ENCODE results near the gene ARID1B. TPM values are rescaled to one million over a fixed set of nuclear protein-coding genes. Genes with fewer than 3 reads are reported as not detected.

The ARID1B gene
- total and polyA plus RNA-seq, 9 of the 15 experiments (the other 6 are each of a cell fraction or from before 2014, with no cell fraction given): 12.5 to 50.5 (median 25.8) TPM

DNA sequence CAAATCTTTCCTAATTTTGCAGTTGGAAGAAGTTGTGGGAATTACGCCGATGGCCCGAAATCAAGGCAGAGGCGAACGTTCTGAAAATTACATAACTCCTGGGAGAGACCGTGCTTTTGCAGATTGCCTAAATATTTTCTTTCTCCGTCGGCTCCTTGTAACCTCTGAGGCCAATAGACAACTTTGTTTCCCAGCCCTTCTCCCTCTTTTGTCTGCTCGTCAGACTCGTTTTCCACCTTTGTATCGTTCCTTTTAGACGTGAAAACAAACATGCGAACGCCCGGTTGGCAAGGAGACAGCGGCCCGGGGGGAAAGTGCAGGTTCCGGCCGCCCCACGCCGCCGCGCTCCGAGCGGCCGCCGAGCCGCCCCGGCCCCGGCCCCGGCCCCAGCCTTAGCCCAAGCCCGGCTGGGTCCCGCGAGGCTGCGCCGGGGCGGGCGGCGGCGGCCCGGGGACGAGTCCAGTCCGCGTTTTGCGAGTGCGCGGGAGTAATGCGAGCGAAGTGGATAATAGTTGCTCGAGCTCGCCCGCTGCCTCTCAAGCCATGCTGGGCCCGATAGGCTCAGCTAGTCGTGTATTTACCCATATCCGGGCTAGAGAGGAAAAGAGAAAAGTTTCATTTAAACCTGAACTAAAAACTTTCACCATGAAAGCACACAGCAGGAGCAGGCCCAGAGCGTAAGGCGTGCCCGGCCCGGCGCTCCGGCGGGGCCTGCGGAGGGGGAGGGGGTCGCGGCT, at the start of gene ARID1B (continued):
- TF ChIP-seq GTF3C2 (IDR thresholded peaks at IDR 0.05; ENCODE audit: borderline replicate concordance, extremely low read depth, insufficient read length) (no peak), ZNF764 (CRISPR knock-in tag; IDR thresholded peaks at IDR 0.05; ENCODE audit: low read depth) (0 out of 2 replicates have a peak, but pooled peaks have one; percentile 36), IFI16 (CRISPR knock-in tag; IDR thresholded peaks at IDR 0.05) (no peak), SMAD4 (CRISPR knock-in tag; conservative IDR thresholded peaks at IDR 0.05) (peak; percentile 59), FOXO4 (CRISPR knock-in tag; IDR thresholded peaks at IDR 0.05) (peak; percentile 60; the same call in 1 of the 2 replicates), BHLHE40 (IDR thresholded peaks at IDR 0.05; ENCODE audit: low read length) (peak; percentile 43), POLR2G (IDR thresholded peaks at IDR 0.05; ENCODE audit: low read depth, low read length) (peak; percentile 84), KDM1A (IDR thresholded peaks at IDR 0.05) (peak in 1 of 2 experiments; percentile 6; a peak in 1 of 4 replicates), ZNF232 (CRISPR knock-in tag; IDR thresholded peaks at IDR 0.05) (peak; percentile 76), MCM7 (IDR thresholded peaks at IDR 0.05) (no peak), ILK (tag; IDR thresholded peaks at IDR 0.05; ENCODE audit: borderline replicate concordance, low read depth) (no peak), RBM15 (IDR thresholded peaks at IDR 0.05; ENCODE audit: insufficient read depth, low read length) (no peak), KAT2B (IDR thresholded peaks at IDR 0.05; ENCODE audit: low read depth, low read length) (no peak), EGR1 (conservative IDR thresholded peaks at IDR 0.05) (0 out of 2 replicates have a peak, but pooled peaks have one; percentile 20), ZNF3 (CRISPR knock-in tag; IDR thresholded peaks at IDR 0.05) (no peak)
- TF ChIP-seq, protein P1, sequence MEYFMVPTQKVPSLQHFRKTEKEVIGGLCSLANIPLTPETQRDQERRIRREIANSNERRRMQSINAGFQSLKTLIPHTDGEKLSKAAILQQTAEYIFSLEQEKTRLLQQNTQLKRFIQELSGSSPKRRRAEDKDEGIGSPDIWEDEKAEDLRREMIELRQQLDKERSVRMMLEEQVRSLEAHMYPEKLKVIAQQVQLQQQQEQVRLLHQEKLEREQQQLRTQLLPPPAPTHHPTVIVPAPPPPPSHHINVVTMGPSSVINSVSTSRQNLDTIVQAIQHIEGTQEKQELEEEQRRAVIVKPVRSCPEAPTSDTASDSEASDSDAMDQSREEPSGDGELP (CRISPR knock-in tag; IDR thresholded peaks at IDR 0.05; ENCODE audit: borderline replicate concordance): peak; percentile 57
- TF ChIP-seq, protein P2, sequence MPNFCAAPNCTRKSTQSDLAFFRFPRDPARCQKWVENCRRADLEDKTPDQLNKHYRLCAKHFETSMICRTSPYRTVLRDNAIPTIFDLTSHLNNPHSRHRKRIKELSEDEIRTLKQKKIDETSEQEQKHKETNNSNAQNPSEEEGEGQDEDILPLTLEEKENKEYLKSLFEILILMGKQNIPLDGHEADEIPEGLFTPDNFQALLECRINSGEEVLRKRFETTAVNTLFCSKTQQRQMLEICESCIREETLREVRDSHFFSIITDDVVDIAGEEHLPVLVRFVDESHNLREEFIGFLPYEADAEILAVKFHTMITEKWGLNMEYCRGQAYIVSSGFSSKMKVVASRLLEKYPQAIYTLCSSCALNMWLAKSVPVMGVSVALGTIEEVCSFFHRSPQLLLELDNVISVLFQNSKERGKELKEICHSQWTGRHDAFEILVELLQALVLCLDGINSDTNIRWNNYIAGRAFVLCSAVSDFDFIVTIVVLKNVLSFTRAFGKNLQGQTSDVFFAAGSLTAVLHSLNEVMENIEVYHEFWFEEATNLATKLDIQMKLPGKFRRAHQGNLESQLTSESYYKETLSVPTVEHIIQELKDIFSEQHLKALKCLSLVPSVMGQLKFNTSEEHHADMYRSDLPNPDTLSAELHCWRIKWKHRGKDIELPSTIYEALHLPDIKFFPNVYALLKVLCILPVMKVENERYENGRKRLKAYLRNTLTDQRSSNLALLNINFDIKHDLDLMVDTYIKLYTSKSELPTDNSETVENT (CRISPR knock-in tag; IDR thresholded peaks at IDR 0.05): no peak
